ENCODE results near the gene STAT4.

- TF ChIP-seq, protein P1, sequence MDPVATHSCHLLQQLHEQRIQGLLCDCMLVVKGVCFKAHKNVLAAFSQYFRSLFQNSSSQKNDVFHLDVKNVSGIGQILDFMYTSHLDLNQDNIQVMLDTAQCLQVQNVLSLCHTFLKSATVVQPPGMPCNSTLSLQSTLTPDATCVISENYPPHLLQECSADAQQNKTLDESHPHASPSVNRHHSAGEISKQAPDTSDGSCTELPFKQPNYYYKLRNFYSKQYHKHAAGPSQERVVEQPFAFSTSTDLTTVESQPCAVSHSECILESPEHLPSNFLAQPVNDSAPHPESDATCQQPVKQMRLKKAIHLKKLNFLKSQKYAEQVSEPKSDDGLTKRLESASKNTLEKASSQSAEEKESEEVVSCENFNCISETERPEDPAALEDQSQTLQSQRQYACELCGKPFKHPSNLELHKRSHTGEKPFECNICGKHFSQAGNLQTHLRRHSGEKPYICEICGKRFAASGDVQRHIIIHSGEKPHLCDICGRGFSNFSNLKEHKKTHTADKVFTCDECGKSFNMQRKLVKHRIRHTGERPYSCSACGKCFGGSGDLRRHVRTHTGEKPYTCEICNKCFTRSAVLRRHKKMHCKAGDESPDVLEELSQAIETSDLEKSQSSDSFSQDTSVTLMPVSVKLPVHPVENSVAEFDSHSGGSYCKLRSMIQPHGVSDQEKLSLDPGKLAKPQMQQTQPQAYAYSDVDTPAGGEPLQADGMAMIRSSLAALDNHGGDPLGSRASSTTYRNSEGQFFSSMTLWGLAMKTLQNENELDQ (tag by site-specific recombination; IDR thresholded peaks at IDR 0.05; ENCODE audit: low read depth): no peak
- TF ChIP-seq CTCF (tag by site-specific recombination; IDR thresholded peaks at IDR 0.05) (no peak), ZNF24 (tag by site-specific recombination; IDR thresholded peaks at IDR 0.05) (no peak), ZNF777 (tag by site-specific recombination; IDR thresholded peaks at IDR 0.05; ENCODE audit: borderline replicate concordance) (no peak), ZBTB21 (tag by site-specific recombination; IDR thresholded peaks at IDR 0.05) (no peak), ZNF274 (IDR thresholded peaks at IDR 0.05; ENCODE audit: low read length) (no peak), ZNF274 (tag by site-specific recombination; IDR thresholded peaks at IDR 0.05; ENCODE audit: borderline replicate concordance) (no peak), YY1 (tag by site-specific recombination; IDR thresholded peaks at IDR 0.05) (no peak), ZNF132 (tag by site-specific recombination; IDR thresholded peaks at IDR 0.05; ENCODE audit: borderline replicate concordance) (no peak), ZNF138 (tag by site-specific recombination; IDR thresholded peaks at IDR 0.05; ENCODE audit: borderline replicate concordance) (no peak)
- TF ChIP-seq, protein P2, sequence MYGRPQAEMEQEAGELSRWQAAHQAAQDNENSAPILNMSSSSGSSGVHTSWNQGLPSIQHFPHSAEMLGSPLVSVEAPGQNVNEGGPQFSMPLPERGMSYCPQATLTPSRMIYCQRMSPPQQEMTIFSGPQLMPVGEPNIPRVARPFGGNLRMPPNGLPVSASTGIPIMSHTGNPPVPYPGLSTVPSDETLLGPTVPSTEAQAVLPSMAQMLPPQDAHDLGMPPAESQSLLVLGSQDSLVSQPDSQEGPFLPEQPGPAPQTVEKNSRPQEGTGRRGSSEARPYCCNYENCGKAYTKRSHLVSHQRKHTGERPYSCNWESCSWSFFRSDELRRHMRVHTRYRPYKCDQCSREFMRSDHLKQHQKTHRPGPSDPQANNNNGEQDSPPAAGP (tag by site-specific recombination; IDR thresholded peaks at IDR 0.05): no peak
- TF ChIP-seq, protein P3, sequence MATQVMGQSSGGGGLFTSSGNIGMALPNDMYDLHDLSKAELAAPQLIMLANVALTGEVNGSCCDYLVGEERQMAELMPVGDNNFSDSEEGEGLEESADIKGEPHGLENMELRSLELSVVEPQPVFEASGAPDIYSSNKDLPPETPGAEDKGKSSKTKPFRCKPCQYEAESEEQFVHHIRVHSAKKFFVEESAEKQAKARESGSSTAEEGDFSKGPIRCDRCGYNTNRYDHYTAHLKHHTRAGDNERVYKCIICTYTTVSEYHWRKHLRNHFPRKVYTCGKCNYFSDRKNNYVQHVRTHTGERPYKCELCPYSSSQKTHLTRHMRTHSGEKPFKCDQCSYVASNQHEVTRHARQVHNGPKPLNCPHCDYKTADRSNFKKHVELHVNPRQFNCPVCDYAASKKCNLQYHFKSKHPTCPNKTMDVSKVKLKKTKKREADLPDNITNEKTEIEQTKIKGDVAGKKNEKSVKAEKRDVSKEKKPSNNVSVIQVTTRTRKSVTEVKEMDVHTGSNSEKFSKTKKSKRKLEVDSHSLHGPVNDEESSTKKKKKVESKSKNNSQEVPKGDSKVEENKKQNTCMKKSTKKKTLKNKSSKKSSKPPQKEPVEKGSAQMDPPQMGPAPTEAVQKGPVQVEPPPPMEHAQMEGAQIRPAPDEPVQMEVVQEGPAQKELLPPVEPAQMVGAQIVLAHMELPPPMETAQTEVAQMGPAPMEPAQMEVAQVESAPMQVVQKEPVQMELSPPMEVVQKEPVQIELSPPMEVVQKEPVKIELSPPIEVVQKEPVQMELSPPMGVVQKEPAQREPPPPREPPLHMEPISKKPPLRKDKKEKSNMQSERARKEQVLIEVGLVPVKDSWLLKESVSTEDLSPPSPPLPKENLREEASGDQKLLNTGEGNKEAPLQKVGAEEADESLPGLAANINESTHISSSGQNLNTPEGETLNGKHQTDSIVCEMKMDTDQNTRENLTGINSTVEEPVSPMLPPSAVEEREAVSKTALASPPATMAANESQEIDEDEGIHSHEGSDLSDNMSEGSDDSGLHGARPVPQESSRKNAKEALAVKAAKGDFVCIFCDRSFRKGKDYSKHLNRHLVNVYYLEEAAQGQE (tag by site-specific recombination; IDR thresholded peaks at IDR 0.05): no peak
- TF ChIP-seq, protein P4, sequence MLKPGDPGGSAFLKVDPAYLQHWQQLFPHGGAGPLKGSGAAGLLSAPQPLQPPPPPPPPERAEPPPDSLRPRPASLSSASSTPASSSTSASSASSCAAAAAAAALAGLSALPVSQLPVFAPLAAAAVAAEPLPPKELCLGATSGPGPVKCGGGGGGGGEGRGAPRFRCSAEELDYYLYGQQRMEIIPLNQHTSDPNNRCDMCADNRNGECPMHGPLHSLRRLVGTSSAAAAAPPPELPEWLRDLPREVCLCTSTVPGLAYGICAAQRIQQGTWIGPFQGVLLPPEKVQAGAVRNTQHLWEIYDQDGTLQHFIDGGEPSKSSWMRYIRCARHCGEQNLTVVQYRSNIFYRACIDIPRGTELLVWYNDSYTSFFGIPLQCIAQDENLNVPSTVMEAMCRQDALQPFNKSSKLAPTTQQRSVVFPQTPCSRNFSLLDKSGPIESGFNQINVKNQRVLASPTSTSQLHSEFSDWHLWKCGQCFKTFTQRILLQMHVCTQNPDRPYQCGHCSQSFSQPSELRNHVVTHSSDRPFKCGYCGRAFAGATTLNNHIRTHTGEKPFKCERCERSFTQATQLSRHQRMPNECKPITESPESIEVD (tag by site-specific recombination; IDR thresholded peaks at IDR 0.05): no peak
- TF ChIP-seq, protein P5, sequence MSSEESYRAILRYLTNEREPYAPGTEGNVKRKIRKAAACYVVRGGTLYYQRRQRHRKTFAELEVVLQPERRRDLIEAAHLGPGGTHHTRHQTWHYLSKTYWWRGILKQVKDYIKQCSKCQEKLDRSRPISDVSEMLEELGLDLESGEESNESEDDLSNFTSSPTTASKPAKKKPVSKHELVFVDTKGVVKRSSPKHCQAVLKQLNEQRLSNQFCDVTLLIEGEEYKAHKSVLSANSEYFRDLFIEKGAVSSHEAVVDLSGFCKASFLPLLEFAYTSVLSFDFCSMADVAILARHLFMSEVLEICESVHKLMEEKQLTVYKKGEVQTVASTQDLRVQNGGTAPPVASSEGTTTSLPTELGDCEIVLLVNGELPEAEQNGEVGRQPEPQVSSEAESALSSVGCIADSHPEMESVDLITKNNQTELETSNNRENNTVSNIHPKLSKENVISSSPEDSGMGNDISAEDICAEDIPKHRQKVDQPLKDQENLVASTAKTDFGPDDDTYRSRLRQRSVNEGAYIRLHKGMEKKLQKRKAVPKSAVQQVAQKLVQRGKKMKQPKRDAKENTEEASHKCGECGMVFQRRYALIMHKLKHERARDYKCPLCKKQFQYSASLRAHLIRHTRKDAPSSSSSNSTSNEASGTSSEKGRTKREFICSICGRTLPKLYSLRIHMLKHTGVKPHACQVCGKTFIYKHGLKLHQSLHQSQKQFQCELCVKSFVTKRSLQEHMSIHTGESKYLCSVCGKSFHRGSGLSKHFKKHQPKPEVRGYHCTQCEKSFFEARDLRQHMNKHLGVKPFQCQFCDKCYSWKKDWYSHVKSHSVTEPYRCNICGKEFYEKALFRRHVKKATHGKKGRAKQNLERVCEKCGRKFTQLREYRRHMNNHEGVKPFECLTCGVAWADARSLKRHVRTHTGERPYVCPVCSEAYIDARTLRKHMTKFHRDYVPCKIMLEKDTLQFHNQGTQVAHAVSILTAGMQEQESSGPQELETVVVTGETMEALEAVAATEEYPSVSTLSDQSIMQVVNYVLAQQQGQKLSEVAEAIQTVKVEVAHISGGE (tag by site-specific recombination; conservative IDR thresholded peaks at IDR 0.05; ENCODE audit: low read depth): no peak
Measured at GRCh38 chr2:191083540-191083939, 67.3 kb downstream of the STAT4 start.

Data from HEK293 (cell line).